HCT116 (cell line): Measurements from ENCODE around the gene SEMA6B. TPM values are rescaled to one million over a fixed set of nuclear protein-coding genes. Genes with fewer than 3 reads are reported as not detected.

Experiments used
- ATAC-seq: fragments of 200-7000 bp; cut with Tn5 transposase; 2 replicates; pipeline ENCODE4 v1.9.1; 2020; ENCODE audit warnings: mild to moderate bottlenecking, moderate library complexity
- BruUV-seq: library from RNA; stranded (reverse); fragments of 400-500 nt; replicated peaks from 2 replicates; lab custom pipeline; 2021; lab: Mats Ljungman, UMichigan
- CTCF ChIA-PET: fragments of 300-600 bp; sonication (Branson Sonifier 250); formaldehyde crosslinking; loops from one replicate; lab custom pipeline; 2021; ENCODE audit warnings: antibody characterized with exemption; lab: Charles Lee
- POLR2A ChIA-PET: fragments of 300-600, 350-600 bp; sonication (Branson Sonifier 250); formaldehyde crosslinking; loops from one replicate; lab custom pipeline; 2021; ENCODE audit warnings: antibody characterized with exemption; lab: Charles Lee
- RAD21 ChIA-PET, 2 experiments: fragments of 300-600 bp; sonication (Branson Sonifier 250); formaldehyde crosslinking; loops; one replicate each; lab custom pipeline; 2023; ENCODE audit warnings: low total read pairs in 2 of 2; ENCODE audit not compliant: uncharacterized antibody in 2 of 2, unreplicated experiment in 2 of 2, low non-redundant PET in 1 of 2; lab: Charles Lee
- DNase-seq: peaks from one replicate; pipeline ENCODE4 v3.0.0-alpha.2; 2010; ENCODE audit warnings: low read depth, low spot score
- H2AFZ ChIP-seq: fragments of 200-600 bp; shearing (Covaris generic), sonication (generic); 2 replicates; pipeline ENCODE4 v1.6.1; 2017; ENCODE audit warnings: low read depth, mixed run types, mixed read lengths, antibody characterized with exemption, low read length; ENCODE audit not compliant: poor library complexity, severe bottlenecking
- H3K27ac ChIP-seq: 2 replicates; pipeline ENCODE4 v1.5.1; 2012; ENCODE audit warnings: low read depth, low read length
- H3K27me3 ChIP-seq: fragments of 200-600 bp; sonication (generic); 2 replicates; pipeline ENCODE4 v1.6.1; 2016; ENCODE audit warnings: mixed run types, low read length, mixed read lengths; ENCODE audit not compliant: insufficient read depth
- H3K36me3 ChIP-seq, 2 experiments: fragments of 200-500 bp in 1 of 2; fragments of 200-600 bp in 1 of 2; sonication (Bioruptor generic) in 1 of 2; sonication (generic) in 1 of 2; 2 replicates each; pipeline versions ENCODE4 v1.5.1 to v1.6.1; 2014 to 2016; ENCODE audit warnings: low read length in 2 of 2, inconsistent platforms in 1 of 2, mixed read lengths in 1 of 2, mixed run types in 1 of 2; ENCODE audit not compliant: insufficient read depth in 2 of 2, control insufficient read depth in 1 of 2
- H3K4me1 ChIP-seq, 2 experiments: fragments of 200-600 bp in 1 of 2; sonication (generic) in 1 of 2; 2 replicates each; pipeline versions ENCODE4 v1.5.1 to v1.6.1; 2012 to 2017; ENCODE audit warnings: low read length in 2 of 2, inconsistent platforms in 1 of 2, mild to moderate bottlenecking in 1 of 2, mixed read lengths in 1 of 2, mixed run types in 1 of 2, moderate library complexity in 1 of 2; ENCODE audit not compliant: insufficient read depth in 2 of 2, control insufficient read depth in 1 of 2
- H3K4me2 ChIP-seq: fragments of 200-600 bp; sonication (generic); 2 replicates; pipeline ENCODE4 v1.6.1; 2017; ENCODE audit warnings: mixed run types, low read length, mixed read lengths
- H3K4me3 ChIP-seq, 2 experiments: fragments of 200-600 bp in 1 of 2; sonication (generic) in 1 of 2; replicated peaks in 1 of 2; 2 replicates each; pipeline ENCODE4 v1.5.1; 2011 to 2016; ENCODE audit warnings: low read length in 2 of 2, control low read depth in 1 of 2, low read depth in 1 of 2, mild to moderate bottlenecking in 1 of 2, mixed read lengths in 1 of 2, mixed run types in 1 of 2
- H3K79me2 ChIP-seq: fragments of 200-600 bp; sonication (generic); 2 replicates; pipeline ENCODE4 v1.6.1; 2017; ENCODE audit warnings: mild to moderate bottlenecking, mixed run types, low read length, moderate library complexity, mixed read lengths; ENCODE audit not compliant: insufficient read depth
- H3K9ac ChIP-seq: fragments of 200-600 bp; sonication (generic); 2 replicates; pipeline ENCODE4 v1.6.1; 2016; ENCODE audit warnings: low read length, mixed read lengths
- H3K9me2 ChIP-seq: fragments of 200-600 bp; sonication (generic), shearing (Covaris generic); 2 replicates; pipeline ENCODE4 v1.6.1; 2017; ENCODE audit warnings: mixed run types, mild to moderate bottlenecking, moderate library complexity; ENCODE audit not compliant: insufficient read depth
- H3K9me3 ChIP-seq, 2 experiments: fragments of 200-500 bp in 1 of 2; fragments of 200-600 bp in 1 of 2; sonication (Bioruptor generic) in 1 of 2; sonication (generic) in 1 of 2; 2 replicates each; pipeline ENCODE4 v1.6.1; 2014 to 2017; ENCODE audit warnings: low read length in 2 of 2, mixed read lengths in 2 of 2, inconsistent platforms in 1 of 2, low read depth in 1 of 2, mild to moderate bottlenecking in 1 of 2, mixed run types in 1 of 2, moderate library complexity in 1 of 2; ENCODE audit not compliant: control insufficient read depth in 1 of 2, insufficient read depth in 1 of 2
- H4K20me1 ChIP-seq: fragments of 200-600 bp; sonication (generic), shearing (Covaris generic); 2 replicates; pipeline ENCODE4 v1.6.1; 2017; ENCODE audit warnings: mixed run types, mild to moderate bottlenecking, moderate library complexity; ENCODE audit not compliant: insufficient read depth
- CBX3 ChIP-seq: IDR thresholded peaks from 2 replicates; pipeline ENCODE4 v1.6.1; 2012; ENCODE audit warnings: low read depth
- EGR1 ChIP-seq: IDR thresholded peaks from 2 replicates; pipeline ENCODE4 v1.6.1; 2012; ENCODE audit warnings: low read depth
- RAD21 ChIP-seq: IDR thresholded peaks from 2 replicates; pipeline ENCODE4 v1.6.1; 2012; ENCODE audit warnings: low read depth, mild to moderate bottlenecking
- intact Hi-C: fragments of 100-400 bp; cut with micrococcal nuclease; formaldehyde crosslinking; loops from 2 replicates; pipeline ENCODE4 v1.10.0; 2022
- total RNA-seq: library from RNA; stranded (reverse); gene quantifications from one replicate; pipeline ENCODE4 v1.2.1, GENCODE V29; 2021; ENCODE audit not compliant: unreplicated experiment
- TF ChIP-seq, protein P1 (sequence below): IDR thresholded peaks from 2 replicates; pipeline ENCODE4 v1.6.1; 2012
- TF ChIP-seq, protein P2 (sequence below), 3 experiments: fragments of 200-600 bp in 1 of 3; sonication (generic) in 1 of 3; IDR thresholded peaks in 2 of 3; conservative IDR thresholded peaks in 1 of 3; 2 replicates each; pipeline ENCODE4 v1.5.1; 2012 to 2017; ENCODE audit warnings: low read depth in 2 of 3, low read length in 2 of 3, antibody characterized with exemption in 1 of 3, borderline replicate concordance in 1 of 3, control low read depth in 1 of 3, mild to moderate bottlenecking in 1 of 3, mixed read lengths in 1 of 3, mixed run types in 1 of 3, moderate library complexity in 1 of 3; ENCODE audit not compliant: insufficient read depth in 1 of 3
- TF ChIP-seq, protein P3 (sequence below): IDR thresholded peaks from 2 replicates; pipeline ENCODE4 v1.6.1; 2011; ENCODE audit warnings: mild to moderate bottlenecking, low read length, moderate library complexity; ENCODE audit not compliant: insufficient replicate concordance; ENCODE audit errors: extremely low read depth

SEMA6B gene
- total RNA-seq, 1 experiment from 2014 or later, result 58.4 TPM

DNA sequence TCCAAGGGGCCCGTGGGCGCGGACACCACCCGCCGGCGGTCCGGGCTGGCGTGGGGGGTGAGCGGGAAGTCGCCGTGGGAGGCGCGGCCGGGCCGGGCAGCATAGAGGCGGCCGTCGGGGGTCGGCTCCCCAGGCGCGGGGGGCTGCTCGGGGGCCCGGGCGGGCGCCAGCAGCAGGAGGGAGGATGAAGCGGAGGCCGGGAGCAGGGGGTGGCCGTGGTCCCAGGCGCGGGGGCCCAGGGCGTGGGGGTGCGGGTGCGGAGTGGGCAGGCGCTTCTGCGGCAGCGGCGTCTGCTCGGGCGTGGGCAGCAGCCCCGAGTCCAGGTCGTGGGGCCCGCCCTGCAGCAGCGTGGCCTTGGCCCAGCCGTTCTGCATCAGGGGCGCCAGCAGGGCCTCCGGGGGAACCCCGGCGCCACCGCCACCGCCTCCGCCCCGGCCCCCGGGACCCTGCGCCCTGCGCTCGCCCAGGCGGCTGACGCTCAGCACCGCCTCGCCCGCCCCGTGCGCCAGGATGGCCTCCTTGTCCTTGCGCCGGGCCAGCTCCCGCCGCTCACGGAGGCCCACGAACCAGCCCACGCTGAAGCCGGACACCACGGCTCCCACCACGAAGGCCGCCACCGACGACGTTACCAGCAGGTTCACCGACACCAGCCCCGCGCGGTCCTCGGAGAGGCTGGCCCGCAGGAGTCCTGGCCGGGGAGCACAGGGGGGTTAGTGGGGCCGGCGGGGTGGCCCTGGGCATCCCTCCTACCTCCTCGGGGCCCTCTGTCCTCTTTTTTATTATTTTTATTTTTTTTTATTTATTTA, 15.4 kb downstream of the SEMA6B start:
- CTCF ChIA-PET, result interaction anchor here (0.8 kb wide), 1 partner anchor 19 kb away, joined by 3 read pairs; no protein-coding TSS in a partner anchor
- no peak for ATAC-seq
- H3K4me2 ChIP-seq, result no peak overlapping the region
- no peak overlapping the region for H3K27ac ChIP-seq
- no peak for TF ChIP-seq CBX3
- no peak for TF ChIP-seq RAD21
- no peak for TF ChIP-seq EGR1
- TF ChIP-seq, protein P1, sequence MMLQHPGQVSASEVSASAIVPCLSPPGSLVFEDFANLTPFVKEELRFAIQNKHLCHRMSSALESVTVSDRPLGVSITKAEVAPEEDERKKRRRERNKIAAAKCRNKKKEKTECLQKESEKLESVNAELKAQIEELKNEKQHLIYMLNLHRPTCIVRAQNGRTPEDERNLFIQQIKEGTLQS, result no peak
- TF ChIP-seq, protein P2, sequence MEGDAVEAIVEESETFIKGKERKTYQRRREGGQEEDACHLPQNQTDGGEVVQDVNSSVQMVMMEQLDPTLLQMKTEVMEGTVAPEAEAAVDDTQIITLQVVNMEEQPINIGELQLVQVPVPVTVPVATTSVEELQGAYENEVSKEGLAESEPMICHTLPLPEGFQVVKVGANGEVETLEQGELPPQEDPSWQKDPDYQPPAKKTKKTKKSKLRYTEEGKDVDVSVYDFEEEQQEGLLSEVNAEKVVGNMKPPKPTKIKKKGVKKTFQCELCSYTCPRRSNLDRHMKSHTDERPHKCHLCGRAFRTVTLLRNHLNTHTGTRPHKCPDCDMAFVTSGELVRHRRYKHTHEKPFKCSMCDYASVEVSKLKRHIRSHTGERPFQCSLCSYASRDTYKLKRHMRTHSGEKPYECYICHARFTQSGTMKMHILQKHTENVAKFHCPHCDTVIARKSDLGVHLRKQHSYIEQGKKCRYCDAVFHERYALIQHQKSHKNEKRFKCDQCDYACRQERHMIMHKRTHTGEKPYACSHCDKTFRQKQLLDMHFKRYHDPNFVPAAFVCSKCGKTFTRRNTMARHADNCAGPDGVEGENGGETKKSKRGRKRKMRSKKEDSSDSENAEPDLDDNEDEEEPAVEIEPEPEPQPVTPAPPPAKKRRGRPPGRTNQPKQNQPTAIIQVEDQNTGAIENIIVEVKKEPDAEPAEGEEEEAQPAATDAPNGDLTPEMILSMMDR (IDR thresholded peaks at IDR 0.05 in 2 of 3, conservative IDR thresholded peaks at IDR 0.05 in 1 of 3; ENCODE audit: borderline replicate concordance in 1 of 3, insufficient read depth in 1 of 3, low read depth in 2 of 3, low read length in 2 of 3), result no peak
- TF ChIP-seq, protein P3, sequence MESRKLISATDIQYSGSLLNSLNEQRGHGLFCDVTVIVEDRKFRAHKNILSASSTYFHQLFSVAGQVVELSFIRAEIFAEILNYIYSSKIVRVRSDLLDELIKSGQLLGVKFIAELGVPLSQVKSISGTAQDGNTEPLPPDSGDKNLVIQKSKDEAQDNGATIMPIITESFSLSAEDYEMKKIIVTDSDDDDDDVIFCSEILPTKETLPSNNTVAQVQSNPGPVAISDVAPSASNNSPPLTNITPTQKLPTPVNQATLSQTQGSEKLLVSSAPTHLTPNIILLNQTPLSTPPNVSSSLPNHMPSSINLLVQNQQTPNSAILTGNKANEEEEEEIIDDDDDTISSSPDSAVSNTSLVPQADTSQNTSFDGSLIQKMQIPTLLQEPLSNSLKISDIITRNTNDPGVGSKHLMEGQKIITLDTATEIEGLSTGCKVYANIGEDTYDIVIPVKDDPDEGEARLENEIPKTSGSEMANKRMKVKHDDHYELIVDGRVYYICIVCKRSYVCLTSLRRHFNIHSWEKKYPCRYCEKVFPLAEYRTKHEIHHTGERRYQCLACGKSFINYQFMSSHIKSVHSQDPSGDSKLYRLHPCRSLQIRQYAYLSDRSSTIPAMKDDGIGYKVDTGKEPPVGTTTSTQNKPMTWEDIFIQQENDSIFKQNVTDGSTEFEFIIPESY, result no peak
- TF ChIP-seq, all 23 proteins: peak for 0
- ChIA-PET RAD21 (no interaction called here), POLR2A (no interaction called here)
- H3K4me1 ChIP-seq, result peaks cover 2 to 10% of the 10 kb centered on the region in 2 experiments; a peak in 3 of 4 replicates
- H3K9me3 ChIP-seq, result no peaks in the 10 kb centered on the region
- no peaks in the 10 kb centered on the region for H3K27me3 ChIP-seq
- no peak overlapping the region for H3K4me3 ChIP-seq
- H2AFZ ChIP-seq, result no peak overlapping the region
- intact Hi-C loops, result no loop called here
- H3K36me3 ChIP-seq, result peaks cover 3 to 6% of the 10 kb centered on the region in 2 experiments; a peak in 2 of 4 replicates
- H3K79me2 ChIP-seq, result no peaks in the 10 kb centered on the region
- no peaks in the 10 kb centered on the region for H3K9me2 ChIP-seq
- no peak overlapping the region for H3K9ac ChIP-seq
- H4K20me1 ChIP-seq, result no peaks in the 10 kb centered on the region
- no peak for DNase-seq
- BruUV-seq, result no TSS peak
